A549 (cell line): ENCODE results near the gene DEFB132.

Source experiments
- FOSL2 ChIP-seq, 2 experiments: fragments of 450-650 bp in 1 of 2; fragments of >200 bp in 1 of 2; sonication (Bioruptor Twin) in 1 of 2; formaldehyde crosslinking; IDR thresholded peaks; 2 replicates each; pipeline versions ENCODE4 v1.5.0 to v1.6.1; 2016 to 2020; ENCODE audit warnings: mild to moderate bottlenecking in 1 of 2, moderate library complexity in 1 of 2
- POLR2A ChIP-seq: IDR thresholded peaks from 2 replicates; pipeline ENCODE4 v1.6.1; 2012; ENCODE audit warnings: mild to moderate bottlenecking, low read length
- TF ChIP-seq, protein P1 (sequence below): fragments of >200 bp; sonication (Bioruptor Twin); formaldehyde crosslinking; IDR thresholded peaks from 3 replicates; pipeline ENCODE4 v1.5.1; 2016
- TF ChIP-seq, protein P2 (sequence below): IDR thresholded peaks from 2 replicates; pipeline ENCODE4 v1.6.1; 2012
- TF ChIP-seq, protein P3 (sequence below): fragments of 200-600 bp; sonication (generic); IDR thresholded peaks from 2 replicates; pipeline ENCODE4 v1.6.1; 2016; ENCODE audit warnings: antibody characterized with exemption, mild to moderate bottlenecking, moderate library complexity

DNA sequence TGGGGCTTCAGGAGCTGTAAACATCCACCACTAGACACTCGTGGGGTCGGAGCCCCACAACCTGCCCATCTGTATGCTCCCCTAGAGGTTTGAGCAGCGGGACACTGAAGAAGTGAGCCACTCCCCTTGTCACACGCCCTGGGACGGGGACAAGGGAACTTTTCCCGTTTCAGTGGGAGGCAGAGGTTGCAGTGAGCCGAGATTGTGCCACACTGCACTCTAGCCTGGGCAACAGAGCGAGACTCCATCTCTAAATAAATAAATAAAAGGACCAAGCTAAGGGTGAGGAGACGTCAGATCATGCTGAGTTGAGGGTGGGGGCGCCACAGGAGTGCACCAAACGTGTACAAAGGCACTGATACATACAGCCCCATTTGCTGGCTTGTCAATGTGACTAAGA, 48.2 kb downstream of the DEFB132 start:
- TF ChIP-seq, protein P1, sequence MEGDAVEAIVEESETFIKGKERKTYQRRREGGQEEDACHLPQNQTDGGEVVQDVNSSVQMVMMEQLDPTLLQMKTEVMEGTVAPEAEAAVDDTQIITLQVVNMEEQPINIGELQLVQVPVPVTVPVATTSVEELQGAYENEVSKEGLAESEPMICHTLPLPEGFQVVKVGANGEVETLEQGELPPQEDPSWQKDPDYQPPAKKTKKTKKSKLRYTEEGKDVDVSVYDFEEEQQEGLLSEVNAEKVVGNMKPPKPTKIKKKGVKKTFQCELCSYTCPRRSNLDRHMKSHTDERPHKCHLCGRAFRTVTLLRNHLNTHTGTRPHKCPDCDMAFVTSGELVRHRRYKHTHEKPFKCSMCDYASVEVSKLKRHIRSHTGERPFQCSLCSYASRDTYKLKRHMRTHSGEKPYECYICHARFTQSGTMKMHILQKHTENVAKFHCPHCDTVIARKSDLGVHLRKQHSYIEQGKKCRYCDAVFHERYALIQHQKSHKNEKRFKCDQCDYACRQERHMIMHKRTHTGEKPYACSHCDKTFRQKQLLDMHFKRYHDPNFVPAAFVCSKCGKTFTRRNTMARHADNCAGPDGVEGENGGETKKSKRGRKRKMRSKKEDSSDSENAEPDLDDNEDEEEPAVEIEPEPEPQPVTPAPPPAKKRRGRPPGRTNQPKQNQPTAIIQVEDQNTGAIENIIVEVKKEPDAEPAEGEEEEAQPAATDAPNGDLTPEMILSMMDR, result no peak
- TF ChIP-seq, protein P2, sequence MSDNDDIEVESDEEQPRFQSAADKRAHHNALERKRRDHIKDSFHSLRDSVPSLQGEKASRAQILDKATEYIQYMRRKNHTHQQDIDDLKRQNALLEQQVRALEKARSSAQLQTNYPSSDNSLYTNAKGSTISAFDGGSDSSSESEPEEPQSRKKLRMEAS, result no peak
- TF ChIP-seq POLR2A (no peak), FOSL2 (IDR thresholded peaks at IDR 0.05) (no peak), FOSL2 (CRISPR knock-in tag; IDR thresholded peaks at IDR 0.05) (no peak)
- TF ChIP-seq, protein P3, sequence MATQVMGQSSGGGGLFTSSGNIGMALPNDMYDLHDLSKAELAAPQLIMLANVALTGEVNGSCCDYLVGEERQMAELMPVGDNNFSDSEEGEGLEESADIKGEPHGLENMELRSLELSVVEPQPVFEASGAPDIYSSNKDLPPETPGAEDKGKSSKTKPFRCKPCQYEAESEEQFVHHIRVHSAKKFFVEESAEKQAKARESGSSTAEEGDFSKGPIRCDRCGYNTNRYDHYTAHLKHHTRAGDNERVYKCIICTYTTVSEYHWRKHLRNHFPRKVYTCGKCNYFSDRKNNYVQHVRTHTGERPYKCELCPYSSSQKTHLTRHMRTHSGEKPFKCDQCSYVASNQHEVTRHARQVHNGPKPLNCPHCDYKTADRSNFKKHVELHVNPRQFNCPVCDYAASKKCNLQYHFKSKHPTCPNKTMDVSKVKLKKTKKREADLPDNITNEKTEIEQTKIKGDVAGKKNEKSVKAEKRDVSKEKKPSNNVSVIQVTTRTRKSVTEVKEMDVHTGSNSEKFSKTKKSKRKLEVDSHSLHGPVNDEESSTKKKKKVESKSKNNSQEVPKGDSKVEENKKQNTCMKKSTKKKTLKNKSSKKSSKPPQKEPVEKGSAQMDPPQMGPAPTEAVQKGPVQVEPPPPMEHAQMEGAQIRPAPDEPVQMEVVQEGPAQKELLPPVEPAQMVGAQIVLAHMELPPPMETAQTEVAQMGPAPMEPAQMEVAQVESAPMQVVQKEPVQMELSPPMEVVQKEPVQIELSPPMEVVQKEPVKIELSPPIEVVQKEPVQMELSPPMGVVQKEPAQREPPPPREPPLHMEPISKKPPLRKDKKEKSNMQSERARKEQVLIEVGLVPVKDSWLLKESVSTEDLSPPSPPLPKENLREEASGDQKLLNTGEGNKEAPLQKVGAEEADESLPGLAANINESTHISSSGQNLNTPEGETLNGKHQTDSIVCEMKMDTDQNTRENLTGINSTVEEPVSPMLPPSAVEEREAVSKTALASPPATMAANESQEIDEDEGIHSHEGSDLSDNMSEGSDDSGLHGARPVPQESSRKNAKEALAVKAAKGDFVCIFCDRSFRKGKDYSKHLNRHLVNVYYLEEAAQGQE, result no peak
